HL-60/S4 (cell line): ENCODE measurements around the gene FIS1.
"Not testable (repeated sequence)": the region's sequence is repeated elsewhere in the genome, so short reads cannot be mapped to it uniquely, and the experiment has no call there.

ENCODE experiments used
- in situ Hi-C: fragments of 300-500 bp; cut with MboI; formaldehyde crosslinking; loops from 2 replicates; pipeline ENCODE4 v1.14.3; 2022; ENCODE audit warnings: low sequenced_read_pairs

FIS1 gene

DNA sequence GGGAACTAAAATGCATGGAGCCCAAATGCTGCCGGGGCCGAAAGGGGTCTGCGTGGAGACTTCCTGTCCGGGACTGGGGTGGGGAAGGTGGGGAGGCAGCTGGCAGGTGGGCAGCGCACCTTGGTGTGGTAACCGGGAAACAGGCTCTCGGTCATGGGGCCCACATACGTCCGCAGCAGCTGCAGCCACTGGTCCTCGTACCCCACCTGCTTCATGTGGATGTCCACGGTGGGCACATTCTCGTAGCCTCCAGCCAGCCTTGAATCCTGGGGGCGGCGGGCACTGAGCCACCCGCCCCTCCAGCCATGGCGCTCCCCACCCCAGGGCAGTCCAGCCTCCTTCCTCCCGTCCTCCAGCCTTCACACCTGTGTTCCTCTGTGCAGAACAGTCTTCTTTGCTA lies 37.4 kb downstream of the FIS1 start:
- in situ Hi-C loops, result no loop called here

DNA sequence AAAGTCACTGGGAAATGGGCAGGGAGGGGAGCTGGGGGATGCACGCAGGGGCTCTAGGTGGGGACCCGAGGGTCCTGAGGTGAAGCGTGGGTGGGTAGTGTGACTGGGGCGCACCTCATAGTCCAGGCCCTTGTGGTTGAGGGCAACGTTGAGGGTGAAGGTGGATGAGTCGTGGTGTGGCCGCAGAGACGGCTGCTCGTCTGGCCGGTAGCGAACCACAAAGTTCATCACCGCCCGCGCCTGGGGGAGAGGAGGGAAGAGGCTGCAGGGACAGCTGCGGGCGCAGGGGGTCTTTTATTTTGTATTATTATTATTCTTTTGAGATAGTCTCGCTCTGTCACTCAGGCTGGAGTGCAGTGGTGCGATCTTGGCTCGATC lies 38.2 kb downstream of the FIS1 start:
- in situ Hi-C loops, result no loop called here

DNA sequence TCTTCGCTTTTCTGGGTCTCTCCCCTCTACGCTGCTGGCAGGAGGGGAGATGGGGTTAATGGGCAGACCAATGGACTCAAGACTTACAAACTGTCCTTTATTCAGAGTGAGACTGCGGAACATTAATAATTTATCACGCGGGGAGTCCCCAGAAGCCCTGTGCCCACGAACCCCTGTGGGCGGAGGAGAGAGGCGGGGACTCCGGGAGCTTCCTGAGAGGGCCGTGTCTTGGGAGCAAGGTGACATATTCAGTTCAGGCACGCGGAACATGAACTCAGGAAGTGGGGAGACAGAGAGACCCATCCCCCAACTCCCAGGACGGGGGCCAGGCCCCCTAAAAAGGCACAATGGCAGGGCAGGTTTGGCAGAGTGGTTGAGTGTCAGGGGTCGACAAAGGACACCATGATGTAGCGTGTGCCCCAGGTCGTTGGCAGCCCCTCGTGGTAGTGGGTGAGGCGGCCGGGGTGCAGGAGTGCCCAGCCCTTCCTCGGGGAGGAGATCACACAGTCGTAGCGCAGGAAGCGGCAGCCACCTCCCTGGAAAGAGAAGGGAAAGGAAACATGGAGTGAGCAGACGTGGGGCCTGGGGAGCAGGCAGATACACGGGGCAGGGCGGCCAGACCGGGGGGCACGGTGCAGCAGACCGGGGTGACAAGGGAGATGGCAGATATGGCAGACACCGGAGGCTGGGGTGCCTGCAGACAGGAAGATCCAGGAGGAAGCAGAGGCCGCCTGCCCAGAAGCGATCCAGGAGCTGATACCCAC lies 38.8 kb downstream of the FIS1 start:
- in situ Hi-C loops, result no loop called here

DNA sequence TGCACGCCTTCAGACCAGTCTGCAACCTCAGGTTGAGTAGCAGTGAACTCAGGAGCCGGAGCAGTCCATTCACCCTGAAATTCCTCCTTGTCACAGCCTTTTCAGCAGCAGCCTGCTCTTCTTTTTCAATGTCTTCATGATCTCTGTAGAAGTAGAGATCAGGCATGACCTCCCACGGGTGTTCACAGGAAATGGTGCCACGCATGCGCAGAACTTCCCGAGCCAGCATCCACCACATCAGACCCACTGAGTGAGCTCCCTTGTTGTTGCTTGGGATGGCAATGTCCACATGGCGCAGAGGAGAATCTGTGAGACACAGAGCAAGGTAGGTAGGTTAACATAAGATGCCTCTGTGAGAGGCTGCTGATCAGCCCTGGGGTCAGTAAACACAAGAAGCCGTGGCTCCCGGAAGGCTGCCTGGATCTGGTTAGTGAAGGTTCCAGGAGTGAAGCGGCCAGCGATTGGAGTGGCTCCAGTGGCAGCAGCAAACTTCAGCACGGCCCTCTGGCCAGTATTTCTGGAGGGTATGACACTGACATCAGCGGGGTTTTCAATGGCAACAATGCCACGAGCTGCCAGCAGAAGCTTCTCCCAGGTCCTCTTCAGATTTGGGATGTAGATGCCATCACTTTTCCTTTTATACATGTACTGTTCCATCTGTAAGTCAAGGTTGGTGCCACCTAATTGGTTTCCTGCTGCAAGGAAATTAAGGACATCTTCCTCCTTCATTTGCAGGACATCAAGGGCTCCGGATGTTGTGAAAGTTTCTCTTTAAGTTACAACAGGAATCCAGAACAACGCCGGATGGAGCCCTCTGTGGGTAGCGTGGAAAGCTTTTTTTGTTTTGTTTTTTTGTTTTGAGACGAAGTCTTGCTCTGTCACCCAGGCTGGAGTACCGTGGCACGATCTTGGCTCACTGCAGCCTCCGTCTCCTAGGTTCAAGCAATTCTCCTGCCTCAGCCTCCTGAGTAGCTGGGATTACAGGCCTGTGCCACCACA lies 40.8 kb downstream of the FIS1 start:
- in situ Hi-C loops, result not testable (repeated sequence)

DNA sequence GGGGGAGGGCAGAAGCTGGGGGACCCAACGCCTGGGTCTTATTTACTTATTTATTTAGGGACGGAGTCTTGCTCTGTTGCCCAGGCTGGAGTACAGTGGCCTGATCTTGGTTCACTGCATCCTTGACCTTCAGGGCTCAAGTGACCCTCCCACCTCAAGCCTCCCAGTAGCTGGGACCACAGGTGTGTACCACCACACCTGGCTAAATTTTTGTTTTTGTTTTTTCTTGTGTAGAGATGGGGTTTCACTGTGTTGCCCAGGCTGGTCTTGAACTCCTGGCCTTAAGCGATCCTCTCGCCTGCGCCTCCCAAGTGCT lies 42.3 kb downstream of the FIS1 start:
- in situ Hi-C loops, result no loop called here

DNA sequence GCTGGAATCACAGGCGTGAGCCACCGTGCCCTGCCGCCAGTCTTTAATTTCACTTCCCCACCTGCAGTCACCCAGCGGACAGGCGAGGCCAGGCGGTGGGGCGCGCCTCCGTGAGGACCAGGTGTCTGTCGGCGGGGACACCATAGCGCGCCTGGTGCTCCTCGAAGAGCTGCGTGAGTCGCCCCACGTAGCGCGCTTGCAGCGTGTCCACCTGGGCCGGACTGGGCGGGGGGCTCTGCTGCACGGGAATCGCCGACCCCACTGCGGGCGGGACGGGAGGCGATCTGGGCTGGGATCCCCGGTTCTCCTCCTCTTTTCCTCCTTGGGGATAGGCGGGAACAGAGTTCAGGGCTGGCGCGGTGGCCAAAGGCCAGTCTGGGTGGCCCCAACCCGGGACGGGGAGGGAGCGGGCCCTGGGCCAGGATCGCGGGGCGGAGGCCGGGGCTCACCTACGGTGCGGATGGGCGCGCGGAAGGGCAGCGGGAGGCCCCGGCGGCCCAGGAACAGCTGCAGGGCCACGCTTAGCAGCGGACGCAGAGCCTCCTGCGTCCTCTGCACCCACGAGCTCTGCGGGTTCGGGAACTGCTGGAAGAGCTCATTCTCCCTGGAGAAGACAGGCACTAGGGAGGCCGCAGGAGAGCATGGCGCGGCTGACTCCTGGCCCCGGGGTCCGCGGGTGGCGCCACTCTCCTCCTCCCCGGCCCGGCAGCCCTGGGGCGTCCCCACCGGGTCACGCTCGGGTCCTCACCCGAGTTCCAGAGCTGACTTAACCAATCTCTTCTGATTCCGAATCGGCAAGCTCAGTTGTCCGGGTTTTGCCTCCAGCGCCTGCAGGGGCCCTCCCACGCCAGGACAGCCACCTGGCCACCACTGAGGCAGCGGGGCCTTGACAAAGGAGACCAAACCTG lies 42.9 kb downstream of the FIS1 start:
- in situ Hi-C loops, result no loop called here

DNA sequence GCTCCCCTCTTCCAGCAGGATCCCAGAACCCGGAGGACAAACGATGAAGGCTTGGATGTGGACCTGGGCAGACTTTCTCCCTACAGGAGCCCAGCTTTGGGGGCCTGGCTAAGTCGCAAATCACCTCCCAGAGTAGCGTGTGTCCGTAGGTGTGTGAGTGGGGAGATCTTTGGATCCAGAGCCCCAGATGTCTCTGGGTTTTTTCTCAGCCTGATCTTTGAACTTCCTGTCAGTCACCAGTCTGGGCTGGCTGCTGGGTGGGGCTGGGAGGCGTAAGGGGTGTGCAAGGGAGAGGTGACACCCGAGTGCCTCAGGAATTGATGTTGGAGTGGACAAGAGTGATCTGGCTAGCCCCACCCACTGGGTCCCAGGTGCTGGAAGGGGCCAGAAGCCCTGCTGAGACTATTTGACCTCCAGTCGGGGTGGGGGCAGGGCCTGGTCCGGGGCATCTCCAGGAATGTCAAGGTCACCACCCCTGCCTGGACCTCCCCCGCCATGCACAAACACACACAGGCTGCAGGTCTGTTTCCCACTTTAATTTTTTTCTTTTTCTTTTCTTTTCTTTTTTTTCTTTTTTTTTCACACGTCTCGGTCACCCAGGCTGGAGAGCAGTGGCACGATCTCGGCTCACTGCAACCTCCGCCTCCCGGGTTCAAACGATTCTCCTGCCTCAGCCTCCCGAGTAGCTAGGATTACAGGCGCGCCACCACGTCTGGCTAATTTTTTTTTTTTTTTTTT lies 43.9 kb downstream of the FIS1 start, which contains the start of gene MOGAT3:
TSS of gene MOGAT3 (minus strand) at position 175 of the 738 bp plus-strand sequence. CDS start 182 bp downstream, outside the sequence.
- in situ Hi-C loops, result no loop called here

DNA sequence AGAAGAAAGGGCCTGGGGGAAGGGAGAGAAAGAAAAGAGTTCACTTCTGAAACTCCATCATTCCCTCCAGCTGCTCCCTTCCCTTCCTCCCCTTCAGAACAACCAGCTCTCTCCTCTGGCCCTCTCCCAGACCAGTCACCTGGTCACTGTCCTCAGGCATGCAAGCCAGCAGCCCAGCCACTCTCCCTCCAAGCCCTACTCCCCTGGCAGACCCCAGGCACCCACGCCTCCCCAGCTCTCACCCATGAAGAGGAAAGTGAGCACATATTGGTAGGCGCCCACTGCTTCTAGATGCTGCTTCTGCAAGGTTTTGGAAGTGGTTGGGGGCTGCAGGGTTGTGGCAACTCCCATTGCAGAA lies 44.4 kb downstream of the FIS1 start:
- in situ Hi-C loops, result no loop called here

DNA sequence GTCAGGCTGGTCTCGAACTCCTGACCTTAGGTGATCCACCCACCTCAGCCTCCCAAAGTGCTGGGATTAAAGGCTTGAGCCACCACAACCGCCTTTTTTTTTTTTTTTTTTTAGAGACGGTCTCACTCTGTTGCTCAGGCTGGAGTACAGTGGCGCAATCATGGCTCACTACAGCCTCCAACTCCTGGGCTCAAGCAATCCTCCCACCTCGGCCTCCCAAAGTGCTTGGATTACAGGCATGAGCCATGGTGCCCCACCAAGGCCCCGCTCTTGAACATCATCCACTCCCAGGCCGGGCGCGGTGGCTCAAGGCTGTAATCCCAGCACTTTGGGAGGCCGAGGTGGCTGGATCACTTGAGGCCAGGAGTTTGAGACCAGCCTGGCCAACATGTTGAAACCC lies 45.4 kb downstream of the FIS1 start:
- in situ Hi-C loops, result not testable (repeated sequence)

DNA sequence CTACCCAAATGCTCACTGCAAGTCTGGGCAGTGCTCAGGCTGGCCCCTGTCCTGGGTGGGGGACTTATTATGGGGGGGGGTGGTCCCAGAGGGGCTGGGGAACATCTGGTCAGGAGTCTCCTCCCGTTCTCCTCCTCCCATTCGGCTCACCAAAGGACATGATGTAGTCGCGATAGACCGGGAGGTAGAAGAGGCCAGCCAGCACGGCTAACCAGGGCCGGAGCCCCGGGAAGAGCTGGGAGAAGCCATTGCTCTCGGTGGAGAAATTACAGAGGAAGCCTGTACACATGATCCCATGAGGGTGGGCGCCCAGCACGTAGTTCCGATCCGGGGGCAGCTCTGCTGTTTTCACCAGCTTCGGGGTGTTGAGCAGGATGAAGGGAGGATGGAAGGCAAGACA lies 46.4 kb downstream of the FIS1 start:
- in situ Hi-C loops, result no loop called here

DNA sequence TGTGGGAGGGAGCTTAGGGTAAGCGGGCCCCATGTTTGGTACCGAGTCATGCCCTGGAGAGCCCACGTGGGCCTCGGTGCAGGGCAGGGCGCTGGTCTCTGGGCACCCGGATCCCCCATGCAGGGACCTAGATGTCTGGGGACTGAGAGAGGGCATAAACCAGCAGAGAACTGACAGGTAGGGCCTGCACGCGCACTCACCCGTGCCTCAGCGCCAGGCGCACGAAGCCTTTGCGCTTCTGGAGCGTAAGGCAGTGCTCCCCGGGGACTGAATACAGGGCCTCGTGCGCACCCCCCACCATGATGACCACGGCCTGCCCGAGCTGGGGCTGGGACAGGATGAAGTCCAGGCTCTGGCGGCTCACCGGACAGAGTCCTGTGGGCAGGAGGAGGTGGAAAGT lies 46.9 kb downstream of the FIS1 start:
- in situ Hi-C loops, result no loop called here

DNA sequence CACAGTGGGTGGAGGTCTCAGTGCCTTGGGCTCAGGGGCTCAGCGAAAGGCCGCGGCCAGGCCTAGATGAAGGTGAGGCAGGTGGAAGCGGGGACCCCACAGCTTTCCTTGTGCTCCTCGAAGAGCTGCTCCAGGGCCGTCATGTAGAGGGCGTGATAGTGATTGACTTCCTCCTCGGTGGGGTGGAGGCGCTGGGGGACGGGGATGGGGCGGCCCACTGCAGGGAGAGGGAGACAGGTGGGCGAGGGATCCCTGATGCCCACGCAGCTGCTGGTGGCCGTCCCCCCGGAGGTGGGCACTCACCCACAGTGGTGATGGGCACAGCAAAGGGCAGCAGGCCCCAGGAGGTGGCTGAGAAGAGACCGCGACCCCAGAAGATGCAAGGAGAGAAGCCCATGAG lies 49.0 kb downstream of the FIS1 start:
- in situ Hi-C loops, result no loop called here
